Skin of body (tissue), 2 donors: Measurements from ENCODE around the gene FSHR. TPM values are rescaled to one million over a fixed set of nuclear protein-coding genes. Genes with fewer than 3 reads are reported as not detected.

ENCODE experiments used
- small RNA-seq: library from RNA; depleted of rRNA; stranded (forward); fragments of <200 nt; gene quantifications from one replicate; pipeline ENCODE3, GENCODE V24; 2014; ENCODE audit warnings: low replicate concordance
- total RNA-seq: library from RNA; depleted of rRNA; stranded (reverse); fragments of >200 nt; gene quantifications from one replicate; pipeline ENCODE4 v1.2.3, GENCODE V29; 2014

The FSHR gene
- total RNA-seq, 1 donor from 2014 or later: not detected

Small RNAs within 50 kb of the gene (small RNA-seq; reads per million reads assigned to genes)
- gene MIR548BA: not detected
